ENCODE results near the gene LGALS9. TPM values are rescaled to one million over a fixed set of nuclear protein-coding genes. Genes with fewer than 3 reads are reported as not detected.

The LGALS9 gene
- total and polyA plus RNA-seq, 9 of the 15 experiments (the other 6 are each of a cell fraction or from before 2014, with no cell fraction given), result 0.45 to 6.9 (median 2.8) TPM

DNA sequence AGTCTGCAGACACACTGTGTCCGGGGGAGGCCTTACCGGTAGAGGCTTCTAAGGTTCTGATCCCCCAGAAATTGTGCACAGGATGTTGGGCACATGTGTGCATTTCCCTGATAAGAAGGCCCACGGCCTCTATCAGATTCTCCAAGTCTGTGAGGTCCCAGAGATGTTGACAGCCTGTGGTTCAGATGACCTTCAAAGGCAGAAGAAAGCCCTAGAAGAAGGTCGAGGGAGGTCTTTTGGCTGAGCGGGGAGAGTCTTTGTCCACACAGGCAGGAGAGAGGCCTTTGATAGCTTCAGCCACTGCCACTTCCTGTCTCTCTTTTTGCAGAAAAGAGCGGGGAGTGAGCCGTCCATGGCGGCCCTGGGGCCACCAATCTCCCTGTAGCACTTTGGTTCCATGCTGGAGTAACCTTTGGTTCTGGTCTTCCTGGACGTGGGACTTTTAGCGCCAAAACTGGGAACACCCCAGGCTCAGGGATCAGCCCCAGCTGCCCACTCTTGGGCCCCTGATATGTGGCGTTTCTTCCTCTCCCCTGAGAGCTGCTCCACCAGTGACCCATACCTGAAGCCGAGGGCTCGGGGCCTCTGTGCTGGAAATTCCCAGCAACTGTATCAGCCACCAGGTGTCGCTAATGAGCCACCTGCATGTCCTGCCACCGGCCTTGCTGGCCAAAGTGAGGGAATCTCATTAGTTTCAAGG, 28.1 kb upstream of the LGALS9 start (continued):
- TF ChIP-seq NFXL1 (CRISPR knock-in tag; IDR thresholded peaks at IDR 0.05), result 0 out of 2 replicates have a peak, but pooled peaks have one; percentile 28
- peak; percentile 56; the same call in 1 of the 2 replicates for TF ChIP-seq FOSL1 (tag; conservative IDR thresholded peaks at IDR 0.05)
- TF ChIP-seq HIVEP1 (CRISPR knock-in tag; IDR thresholded peaks at IDR 0.05), result peak; percentile 23; the same call in 1 of the 2 replicates
- TF ChIP-seq, protein P1, sequence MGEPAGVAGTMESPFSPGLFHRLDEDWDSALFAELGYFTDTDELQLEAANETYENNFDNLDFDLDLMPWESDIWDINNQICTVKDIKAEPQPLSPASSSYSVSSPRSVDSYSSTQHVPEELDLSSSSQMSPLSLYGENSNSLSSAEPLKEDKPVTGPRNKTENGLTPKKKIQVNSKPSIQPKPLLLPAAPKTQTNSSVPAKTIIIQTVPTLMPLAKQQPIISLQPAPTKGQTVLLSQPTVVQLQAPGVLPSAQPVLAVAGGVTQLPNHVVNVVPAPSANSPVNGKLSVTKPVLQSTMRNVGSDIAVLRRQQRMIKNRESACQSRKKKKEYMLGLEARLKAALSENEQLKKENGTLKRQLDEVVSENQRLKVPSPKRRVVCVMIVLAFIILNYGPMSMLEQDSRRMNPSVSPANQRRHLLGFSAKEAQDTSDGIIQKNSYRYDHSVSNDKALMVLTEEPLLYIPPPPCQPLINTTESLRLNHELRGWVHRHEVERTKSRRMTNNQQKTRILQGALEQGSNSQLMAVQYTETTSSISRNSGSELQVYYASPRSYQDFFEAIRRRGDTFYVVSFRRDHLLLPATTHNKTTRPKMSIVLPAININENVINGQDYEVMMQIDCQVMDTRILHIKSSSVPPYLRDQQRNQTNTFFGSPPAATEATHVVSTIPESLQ (CRISPR knock-in tag; IDR thresholded peaks at IDR 0.05), result no peak
- peak in 1 of 2 experiments; percentile 36; a peak in 1 of 4 replicates for TF ChIP-seq FOXA3 (CRISPR knock-in tag; conservative IDR thresholded peaks at IDR 0.05 in 1 of 2, IDR thresholded peaks at IDR 0.05 in 1 of 2)
- TF ChIP-seq ZNF197 (CRISPR knock-in tag; IDR thresholded peaks at IDR 0.05; ENCODE audit: low read depth), result 0 out of 2 replicates have a peak, but pooled peaks have one; percentile 68
- TF ChIP-seq NFYB (IDR thresholded peaks at IDR 0.05; ENCODE audit: extremely low read depth, insufficient read length), result no peak
- TF ChIP-seq, protein P2, sequence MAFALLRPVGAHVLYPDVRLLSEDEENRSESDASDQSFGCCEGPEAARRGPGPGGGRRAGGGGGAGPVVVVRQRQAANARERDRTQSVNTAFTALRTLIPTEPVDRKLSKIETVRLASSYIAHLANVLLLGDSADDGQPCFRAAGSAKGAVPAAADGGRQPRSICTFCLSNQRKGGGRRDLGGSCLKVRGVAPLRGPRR (CRISPR knock-in tag; IDR thresholded peaks at IDR 0.05), result peak; percentile 72; the same call in 1 of the 2 replicates
- no peak for TF ChIP-seq MYBL2 (IDR thresholded peaks at IDR 0.05; ENCODE audit: low read depth)
- no peak for TF ChIP-seq MYBL2 (CRISPR knock-in tag; IDR thresholded peaks at IDR 0.05; ENCODE audit: borderline replicate concordance)
- TF ChIP-seq, protein P3, sequence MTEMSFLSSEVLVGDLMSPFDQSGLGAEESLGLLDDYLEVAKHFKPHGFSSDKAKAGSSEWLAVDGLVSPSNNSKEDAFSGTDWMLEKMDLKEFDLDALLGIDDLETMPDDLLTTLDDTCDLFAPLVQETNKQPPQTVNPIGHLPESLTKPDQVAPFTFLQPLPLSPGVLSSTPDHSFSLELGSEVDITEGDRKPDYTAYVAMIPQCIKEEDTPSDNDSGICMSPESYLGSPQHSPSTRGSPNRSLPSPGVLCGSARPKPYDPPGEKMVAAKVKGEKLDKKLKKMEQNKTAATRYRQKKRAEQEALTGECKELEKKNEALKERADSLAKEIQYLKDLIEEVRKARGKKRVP (CRISPR knock-in tag; IDR thresholded peaks at IDR 0.05), result peak; percentile 59
- TF ChIP-seq, protein P4, sequence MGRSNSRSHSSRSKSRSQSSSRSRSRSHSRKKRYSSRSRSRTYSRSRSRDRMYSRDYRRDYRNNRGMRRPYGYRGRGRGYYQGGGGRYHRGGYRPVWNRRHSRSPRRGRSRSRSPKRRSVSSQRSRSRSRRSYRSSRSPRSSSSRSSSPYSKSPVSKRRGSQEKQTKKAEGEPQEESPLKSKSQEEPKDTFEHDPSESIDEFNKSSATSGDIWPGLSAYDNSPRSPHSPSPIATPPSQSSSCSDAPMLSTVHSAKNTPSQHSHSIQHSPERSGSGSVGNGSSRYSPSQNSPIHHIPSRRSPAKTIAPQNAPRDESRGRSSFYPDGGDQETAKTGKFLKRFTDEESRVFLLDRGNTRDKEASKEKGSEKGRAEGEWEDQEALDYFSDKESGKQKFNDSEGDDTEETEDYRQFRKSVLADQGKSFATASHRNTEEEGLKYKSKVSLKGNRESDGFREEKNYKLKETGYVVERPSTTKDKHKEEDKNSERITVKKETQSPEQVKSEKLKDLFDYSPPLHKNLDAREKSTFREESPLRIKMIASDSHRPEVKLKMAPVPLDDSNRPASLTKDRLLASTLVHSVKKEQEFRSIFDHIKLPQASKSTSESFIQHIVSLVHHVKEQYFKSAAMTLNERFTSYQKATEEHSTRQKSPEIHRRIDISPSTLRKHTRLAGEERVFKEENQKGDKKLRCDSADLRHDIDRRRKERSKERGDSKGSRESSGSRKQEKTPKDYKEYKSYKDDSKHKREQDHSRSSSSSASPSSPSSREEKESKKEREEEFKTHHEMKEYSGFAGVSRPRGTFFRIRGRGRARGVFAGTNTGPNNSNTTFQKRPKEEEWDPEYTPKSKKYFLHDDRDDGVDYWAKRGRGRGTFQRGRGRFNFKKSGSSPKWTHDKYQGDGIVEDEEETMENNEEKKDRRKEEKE (IDR thresholded peaks at IDR 0.05; ENCODE audit: borderline replicate concordance in 1 of 2, control insufficient read depth in 1 of 2, low read depth in 2 of 2, low read length in 1 of 2), result 0 out of 4 replicates have a peak, but pooled peaks of 1 of the 2 experiments have one; percentile 60
- peak; percentile 77 for TF ChIP-seq JUND (IDR thresholded peaks at IDR 0.05; ENCODE audit: borderline replicate concordance, low read depth, low read length)
- no peak; the same call in 2 of the 3 replicates for TF ChIP-seq JUND (tag; IDR thresholded peaks at IDR 0.05; ENCODE audit: borderline replicate concordance, low read depth, low read length)
- TF ChIP-seq MCM7 (IDR thresholded peaks at IDR 0.05), result no peak
- TF ChIP-seq, protein P5, sequence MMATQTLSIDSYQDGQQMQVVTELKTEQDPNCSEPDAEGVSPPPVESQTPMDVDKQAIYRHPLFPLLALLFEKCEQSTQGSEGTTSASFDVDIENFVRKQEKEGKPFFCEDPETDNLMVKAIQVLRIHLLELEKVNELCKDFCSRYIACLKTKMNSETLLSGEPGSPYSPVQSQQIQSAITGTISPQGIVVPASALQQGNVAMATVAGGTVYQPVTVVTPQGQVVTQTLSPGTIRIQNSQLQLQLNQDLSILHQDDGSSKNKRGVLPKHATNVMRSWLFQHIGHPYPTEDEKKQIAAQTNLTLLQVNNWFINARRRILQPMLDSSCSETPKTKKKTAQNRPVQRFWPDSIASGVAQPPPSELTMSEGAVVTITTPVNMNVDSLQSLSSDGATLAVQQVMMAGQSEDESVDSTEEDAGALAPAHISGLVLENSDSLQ (IDR thresholded peaks at IDR 0.05), result peak; percentile 66
- peak; percentile 44; the same call in 1 of the 2 replicates for TF ChIP-seq ZNF41 (CRISPR knock-in tag; conservative IDR thresholded peaks at IDR 0.05)
- TF ChIP-seq CXXC5 (CRISPR knock-in tag; IDR thresholded peaks at IDR 0.05), result peak; percentile 87
